Right lobe of liver (tissue), 4 donors: Measurements from ENCODE around the gene ZC3H12C.

Source experiments
- POLR2A ChIP-seq: fragments of 450-650 bp; IDR thresholded peaks from one replicate; pipeline ENCODE4 v1.6.1; 2017; ENCODE audit warnings: antibody characterized with exemption, mild to moderate bottlenecking
- TF ChIP-seq, protein P1 (sequence below), 4 donors: fragments of 200-600 bp in 3 of 4; fragments of 450-650 bp in 1 of 4; IDR thresholded peaks; one replicate each; pipeline versions ENCODE4 v1.5.1 to v1.8.0; 2016 to 2022; ENCODE audit warnings: antibody characterized with exemption in 4 of 4, mild to moderate bottlenecking in 2 of 4
- donor health status: DM: no; HTN: no; CAD: no.
- donor health status: DM: no; HTN: no; CAD: no.
- donor health status: DM: no; HTN: yes; CAD: no.

DNA sequence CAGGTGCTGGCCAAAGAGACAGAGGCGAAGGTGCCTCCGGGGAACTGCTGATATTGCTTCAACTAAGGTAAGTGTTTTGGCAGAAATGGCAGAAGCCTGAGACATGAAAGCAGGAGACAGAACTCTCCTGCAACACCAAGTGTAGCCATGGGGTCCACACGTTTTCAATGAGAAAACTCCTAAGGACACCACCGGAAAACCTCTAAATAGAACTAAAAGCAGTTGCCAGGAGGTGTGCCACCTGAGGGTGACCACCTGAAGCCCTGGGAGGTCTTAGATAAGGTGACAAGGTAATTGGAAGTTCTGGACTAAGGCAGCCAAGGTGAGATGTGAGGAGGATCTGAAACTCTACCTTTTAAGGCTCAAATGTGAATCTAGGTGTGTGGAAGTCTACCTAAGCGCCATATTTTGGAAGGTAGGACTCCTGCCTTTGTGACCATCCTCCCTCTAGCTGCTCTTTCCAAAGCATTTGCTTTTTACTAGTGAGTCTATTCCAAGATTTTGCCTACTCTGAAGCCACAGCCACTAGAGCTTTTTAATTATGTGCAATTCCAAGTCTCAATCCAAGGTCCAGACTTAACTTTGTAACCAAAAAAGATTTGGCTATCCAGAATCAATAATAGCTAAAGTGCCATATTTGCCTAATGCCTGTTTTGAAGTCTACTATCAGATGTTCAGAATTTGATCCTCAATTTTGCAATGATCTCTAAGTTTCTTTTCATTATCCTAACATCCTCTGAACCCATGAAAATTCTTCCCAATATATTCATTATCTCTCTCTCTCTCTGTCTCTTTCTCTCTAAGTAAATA, 4.5 kb upstream of the ZC3H12C start:
- TF ChIP-seq, protein P1, sequence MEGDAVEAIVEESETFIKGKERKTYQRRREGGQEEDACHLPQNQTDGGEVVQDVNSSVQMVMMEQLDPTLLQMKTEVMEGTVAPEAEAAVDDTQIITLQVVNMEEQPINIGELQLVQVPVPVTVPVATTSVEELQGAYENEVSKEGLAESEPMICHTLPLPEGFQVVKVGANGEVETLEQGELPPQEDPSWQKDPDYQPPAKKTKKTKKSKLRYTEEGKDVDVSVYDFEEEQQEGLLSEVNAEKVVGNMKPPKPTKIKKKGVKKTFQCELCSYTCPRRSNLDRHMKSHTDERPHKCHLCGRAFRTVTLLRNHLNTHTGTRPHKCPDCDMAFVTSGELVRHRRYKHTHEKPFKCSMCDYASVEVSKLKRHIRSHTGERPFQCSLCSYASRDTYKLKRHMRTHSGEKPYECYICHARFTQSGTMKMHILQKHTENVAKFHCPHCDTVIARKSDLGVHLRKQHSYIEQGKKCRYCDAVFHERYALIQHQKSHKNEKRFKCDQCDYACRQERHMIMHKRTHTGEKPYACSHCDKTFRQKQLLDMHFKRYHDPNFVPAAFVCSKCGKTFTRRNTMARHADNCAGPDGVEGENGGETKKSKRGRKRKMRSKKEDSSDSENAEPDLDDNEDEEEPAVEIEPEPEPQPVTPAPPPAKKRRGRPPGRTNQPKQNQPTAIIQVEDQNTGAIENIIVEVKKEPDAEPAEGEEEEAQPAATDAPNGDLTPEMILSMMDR (IDR thresholded peaks at IDR 0.05): no peak
- no peak for TF ChIP-seq POLR2A
